Cardiac septum (tissue), 1 donor: Measurements from ENCODE around the gene NFIA. TPM values are rescaled to one million over a fixed set of nuclear protein-coding genes. Genes with fewer than 3 reads are reported as not detected.

ENCODE experiments used
- DNase-seq: peaks from one replicate; pipeline ENCODE4 v3.0.0-alpha.2; 2020; ENCODE audit warnings: low spot score
- intact Hi-C: fragments of 100-400 bp; cut with DNase I; formaldehyde crosslinking; loops from one replicate; pipeline ENCODE4 v1.14.0; 2022
- total RNA-seq: library from RNA; stranded (reverse); fragmentation: NEBNext Ultra II Directional; extraction: Animal tissue kit (Norgen Biotek cat#: 25700); gene quantifications from one replicate; pipeline ENCODE4 v1.2.1, GENCODE V29; 2021
- donor health status: DM: no; HTN: no; CAD: no.

NFIA gene
- total RNA-seq, 1 donor from 2014 or later = 78.6 TPM

GRCh38 chr1:61403679-61404596, 321.6 kb downstream of the NFIA start:
- intact Hi-C loops = no loop called here
- no peak for DNase-seq

- intact Hi-C loops = no loop called here
- DNase-seq = no peak
These were observed 322.4 kb downstream of the NFIA start for GRCh38 chr1:61404597-61405376.

- no peak for DNase-seq
- intact Hi-C loops = no loop called here
These were observed 324.1 kb downstream of the NFIA start for GRCh38 chr1:61406467-61406866.

GRCh38 chr1:61412601-61413000, 330.2 kb downstream of the NFIA start:
- no peak for DNase-seq
- intact Hi-C loops = no loop called here

- no peak for DNase-seq
- intact Hi-C loops = no loop called here
These were observed 336.8 kb downstream of the NFIA start for GRCh38 chr1:61419196-61419595.

GRCh38 chr1:61419657-61420056, 337.3 kb downstream of the NFIA start:
- intact Hi-C loops = no loop called here
- no peak for DNase-seq

- no peak for DNase-seq
- intact Hi-C loops = no loop called here
These were observed 337.9 kb downstream of the NFIA start for GRCh38 chr1:61420243-61420642.

- intact Hi-C loops = no loop called here
These were observed 338.8 kb downstream of the NFIA start for GRCh38 chr1:61420909-61421835.

GRCh38 chr1:61423643-61424042, 341.3 kb downstream of the NFIA start:
- no peak for DNase-seq
- intact Hi-C loops = no loop called here

More at GRCh38 chr1:61420909-61421835, 338.8 kb downstream of the NFIA start:
- no peak for DNase-seq

- DNase-seq = no peak
- intact Hi-C loops = no loop called here
These were observed 342.0 kb downstream of the NFIA start for GRCh38 chr1:61424382-61424781.

GRCh38 chr1:61425040-61425439, 342.7 kb downstream of the NFIA start:
- intact Hi-C loops = loop anchor here (5.0 kb wide), 1 partner anchor 33 kb away; no protein-coding TSS in a partner anchor
- DNase-seq = no peak

GRCh38 chr1:61426254-61426653, 343.9 kb downstream of the NFIA start:
- no peak for DNase-seq
- intact Hi-C loops = loop anchor here (5.0 kb wide), 1 partner anchor 34 kb away; no protein-coding TSS in a partner anchor

- no peak for DNase-seq
- intact Hi-C loops = loop anchor here (5.0 kb wide), 1 partner anchor 35 kb away; no protein-coding TSS in a partner anchor
These were observed 344.5 kb downstream of the NFIA start for GRCh38 chr1:61426885-61427284.

- no peak for DNase-seq
- intact Hi-C loops = loop anchor here (5.0 kb wide), 1 partner anchor 35 kb away; no protein-coding TSS in a partner anchor
These were observed 345.1 kb downstream of the NFIA start for GRCh38 chr1:61427510-61427909.

GRCh38 chr1:61428146-61428545, 345.8 kb downstream of the NFIA start:
- intact Hi-C loops = loop anchor here (5.0 kb wide), 1 partner anchor 36 kb away; no protein-coding TSS in a partner anchor

GRCh38 chr1:61432616-61433388, 350.4 kb downstream of the NFIA start:
- intact Hi-C loops = no loop called here
- DNase-seq = no peak

More at GRCh38 chr1:61428146-61428545, 345.8 kb downstream of the NFIA start:
- DNase-seq = no peak

GRCh38 chr1:61433646-61434045, 351.3 kb downstream of the NFIA start:
- intact Hi-C loops = no loop called here
- no peak for DNase-seq

GRCh38 chr1:61434276-61434675, 351.9 kb downstream of the NFIA start:
- intact Hi-C loops = no loop called here

More at GRCh38 chr1:61434276-61434675, 351.9 kb downstream of the NFIA start:
- no peak for DNase-seq
